A549 (cell line): ENCODE results near the gene DVL2.

Source experiments
- RCOR1 ChIP-seq: fragments of 150-350 bp; IDR thresholded peaks from 2 replicates; pipeline ENCODE4 v1.6.1; 2014; ENCODE audit warnings: antibody characterized with exemption, low read length, low read depth
- SMC3 ChIP-seq: fragments of >200 bp; sonication (Bioruptor Twin); formaldehyde crosslinking; IDR thresholded peaks from 3 replicates; pipeline ENCODE4 v1.6.1; 2018; ENCODE audit warnings: inconsistent platforms
- SREBF2 ChIP-seq: fragments of 450-650 bp; IDR thresholded peaks from 2 replicates; pipeline ENCODE4 v1.6.1; 2014; ENCODE audit warnings: mild to moderate bottlenecking, moderate library complexity
- TF ChIP-seq, protein P1 (sequence below): fragments of 200-600 bp; sonication (generic); IDR thresholded peaks from 2 replicates; pipeline ENCODE4 v1.6.1; 2016; ENCODE audit warnings: antibody characterized with exemption, mild to moderate bottlenecking, moderate library complexity

DNA sequence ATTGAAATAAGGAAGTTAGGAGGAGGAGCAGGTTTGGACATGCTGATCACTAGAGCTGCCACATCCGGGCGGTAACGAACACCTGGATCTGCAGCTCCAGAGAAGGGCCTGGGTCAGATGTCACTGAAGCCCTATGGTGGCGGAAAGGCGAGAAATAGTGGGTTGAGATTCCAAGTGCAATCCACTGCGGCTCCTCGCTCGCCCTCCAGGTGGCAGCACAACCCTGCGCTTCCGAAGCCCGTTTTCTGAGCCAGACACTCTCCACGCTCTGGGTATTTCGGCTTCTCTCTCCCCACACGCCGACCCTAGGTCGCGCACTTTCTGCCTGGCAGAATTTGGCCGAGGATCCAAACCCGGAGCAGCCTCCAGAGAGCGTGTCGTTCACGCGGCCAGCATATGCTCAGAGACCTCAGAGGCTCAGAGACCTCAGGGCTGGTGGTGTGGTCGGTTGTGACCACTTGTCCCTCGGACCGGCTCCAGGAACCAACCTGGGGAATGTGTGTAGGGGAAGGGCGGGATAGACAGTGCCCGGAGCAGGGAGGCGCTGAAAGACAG is 46.3 kb upstream of the DVL2 start:
- TF ChIP-seq RCOR1, result no peak
- TF ChIP-seq, protein P1, sequence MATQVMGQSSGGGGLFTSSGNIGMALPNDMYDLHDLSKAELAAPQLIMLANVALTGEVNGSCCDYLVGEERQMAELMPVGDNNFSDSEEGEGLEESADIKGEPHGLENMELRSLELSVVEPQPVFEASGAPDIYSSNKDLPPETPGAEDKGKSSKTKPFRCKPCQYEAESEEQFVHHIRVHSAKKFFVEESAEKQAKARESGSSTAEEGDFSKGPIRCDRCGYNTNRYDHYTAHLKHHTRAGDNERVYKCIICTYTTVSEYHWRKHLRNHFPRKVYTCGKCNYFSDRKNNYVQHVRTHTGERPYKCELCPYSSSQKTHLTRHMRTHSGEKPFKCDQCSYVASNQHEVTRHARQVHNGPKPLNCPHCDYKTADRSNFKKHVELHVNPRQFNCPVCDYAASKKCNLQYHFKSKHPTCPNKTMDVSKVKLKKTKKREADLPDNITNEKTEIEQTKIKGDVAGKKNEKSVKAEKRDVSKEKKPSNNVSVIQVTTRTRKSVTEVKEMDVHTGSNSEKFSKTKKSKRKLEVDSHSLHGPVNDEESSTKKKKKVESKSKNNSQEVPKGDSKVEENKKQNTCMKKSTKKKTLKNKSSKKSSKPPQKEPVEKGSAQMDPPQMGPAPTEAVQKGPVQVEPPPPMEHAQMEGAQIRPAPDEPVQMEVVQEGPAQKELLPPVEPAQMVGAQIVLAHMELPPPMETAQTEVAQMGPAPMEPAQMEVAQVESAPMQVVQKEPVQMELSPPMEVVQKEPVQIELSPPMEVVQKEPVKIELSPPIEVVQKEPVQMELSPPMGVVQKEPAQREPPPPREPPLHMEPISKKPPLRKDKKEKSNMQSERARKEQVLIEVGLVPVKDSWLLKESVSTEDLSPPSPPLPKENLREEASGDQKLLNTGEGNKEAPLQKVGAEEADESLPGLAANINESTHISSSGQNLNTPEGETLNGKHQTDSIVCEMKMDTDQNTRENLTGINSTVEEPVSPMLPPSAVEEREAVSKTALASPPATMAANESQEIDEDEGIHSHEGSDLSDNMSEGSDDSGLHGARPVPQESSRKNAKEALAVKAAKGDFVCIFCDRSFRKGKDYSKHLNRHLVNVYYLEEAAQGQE, result no peak
- peak; percentile 98 for TF ChIP-seq SMC3
- no peak for TF ChIP-seq SREBF2
